ENCODE measurements around the gene IFNGR1. TPM values are rescaled to one million over a fixed set of nuclear protein-coding genes. Genes with fewer than 3 reads are reported as not detected.

The IFNGR1 gene
- total and polyA plus RNA-seq, 2 experiments from 2014 or later = 22.8 to 23.2 TPM

DNA sequence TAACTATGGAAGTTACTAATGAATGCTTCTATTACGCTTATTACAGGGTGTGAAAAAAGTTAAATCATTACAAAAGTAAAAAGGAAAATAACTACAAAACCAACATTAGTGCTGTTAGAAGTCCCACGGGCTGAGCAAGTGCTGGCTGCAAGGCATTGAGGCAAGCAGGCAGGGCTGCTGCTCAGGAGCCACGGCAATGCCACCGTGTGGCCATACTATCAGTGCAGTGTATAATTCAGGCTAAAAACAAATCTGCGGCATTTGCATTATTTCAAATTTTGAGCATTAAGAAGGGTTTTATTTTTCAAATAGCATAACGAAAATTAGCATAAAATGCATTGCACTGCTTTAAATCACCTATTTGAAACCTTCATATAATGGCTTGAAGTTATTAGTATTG is 17.1 kb downstream of the IFNGR1 start (continued):
- TF ChIP-seq, protein P1, sequence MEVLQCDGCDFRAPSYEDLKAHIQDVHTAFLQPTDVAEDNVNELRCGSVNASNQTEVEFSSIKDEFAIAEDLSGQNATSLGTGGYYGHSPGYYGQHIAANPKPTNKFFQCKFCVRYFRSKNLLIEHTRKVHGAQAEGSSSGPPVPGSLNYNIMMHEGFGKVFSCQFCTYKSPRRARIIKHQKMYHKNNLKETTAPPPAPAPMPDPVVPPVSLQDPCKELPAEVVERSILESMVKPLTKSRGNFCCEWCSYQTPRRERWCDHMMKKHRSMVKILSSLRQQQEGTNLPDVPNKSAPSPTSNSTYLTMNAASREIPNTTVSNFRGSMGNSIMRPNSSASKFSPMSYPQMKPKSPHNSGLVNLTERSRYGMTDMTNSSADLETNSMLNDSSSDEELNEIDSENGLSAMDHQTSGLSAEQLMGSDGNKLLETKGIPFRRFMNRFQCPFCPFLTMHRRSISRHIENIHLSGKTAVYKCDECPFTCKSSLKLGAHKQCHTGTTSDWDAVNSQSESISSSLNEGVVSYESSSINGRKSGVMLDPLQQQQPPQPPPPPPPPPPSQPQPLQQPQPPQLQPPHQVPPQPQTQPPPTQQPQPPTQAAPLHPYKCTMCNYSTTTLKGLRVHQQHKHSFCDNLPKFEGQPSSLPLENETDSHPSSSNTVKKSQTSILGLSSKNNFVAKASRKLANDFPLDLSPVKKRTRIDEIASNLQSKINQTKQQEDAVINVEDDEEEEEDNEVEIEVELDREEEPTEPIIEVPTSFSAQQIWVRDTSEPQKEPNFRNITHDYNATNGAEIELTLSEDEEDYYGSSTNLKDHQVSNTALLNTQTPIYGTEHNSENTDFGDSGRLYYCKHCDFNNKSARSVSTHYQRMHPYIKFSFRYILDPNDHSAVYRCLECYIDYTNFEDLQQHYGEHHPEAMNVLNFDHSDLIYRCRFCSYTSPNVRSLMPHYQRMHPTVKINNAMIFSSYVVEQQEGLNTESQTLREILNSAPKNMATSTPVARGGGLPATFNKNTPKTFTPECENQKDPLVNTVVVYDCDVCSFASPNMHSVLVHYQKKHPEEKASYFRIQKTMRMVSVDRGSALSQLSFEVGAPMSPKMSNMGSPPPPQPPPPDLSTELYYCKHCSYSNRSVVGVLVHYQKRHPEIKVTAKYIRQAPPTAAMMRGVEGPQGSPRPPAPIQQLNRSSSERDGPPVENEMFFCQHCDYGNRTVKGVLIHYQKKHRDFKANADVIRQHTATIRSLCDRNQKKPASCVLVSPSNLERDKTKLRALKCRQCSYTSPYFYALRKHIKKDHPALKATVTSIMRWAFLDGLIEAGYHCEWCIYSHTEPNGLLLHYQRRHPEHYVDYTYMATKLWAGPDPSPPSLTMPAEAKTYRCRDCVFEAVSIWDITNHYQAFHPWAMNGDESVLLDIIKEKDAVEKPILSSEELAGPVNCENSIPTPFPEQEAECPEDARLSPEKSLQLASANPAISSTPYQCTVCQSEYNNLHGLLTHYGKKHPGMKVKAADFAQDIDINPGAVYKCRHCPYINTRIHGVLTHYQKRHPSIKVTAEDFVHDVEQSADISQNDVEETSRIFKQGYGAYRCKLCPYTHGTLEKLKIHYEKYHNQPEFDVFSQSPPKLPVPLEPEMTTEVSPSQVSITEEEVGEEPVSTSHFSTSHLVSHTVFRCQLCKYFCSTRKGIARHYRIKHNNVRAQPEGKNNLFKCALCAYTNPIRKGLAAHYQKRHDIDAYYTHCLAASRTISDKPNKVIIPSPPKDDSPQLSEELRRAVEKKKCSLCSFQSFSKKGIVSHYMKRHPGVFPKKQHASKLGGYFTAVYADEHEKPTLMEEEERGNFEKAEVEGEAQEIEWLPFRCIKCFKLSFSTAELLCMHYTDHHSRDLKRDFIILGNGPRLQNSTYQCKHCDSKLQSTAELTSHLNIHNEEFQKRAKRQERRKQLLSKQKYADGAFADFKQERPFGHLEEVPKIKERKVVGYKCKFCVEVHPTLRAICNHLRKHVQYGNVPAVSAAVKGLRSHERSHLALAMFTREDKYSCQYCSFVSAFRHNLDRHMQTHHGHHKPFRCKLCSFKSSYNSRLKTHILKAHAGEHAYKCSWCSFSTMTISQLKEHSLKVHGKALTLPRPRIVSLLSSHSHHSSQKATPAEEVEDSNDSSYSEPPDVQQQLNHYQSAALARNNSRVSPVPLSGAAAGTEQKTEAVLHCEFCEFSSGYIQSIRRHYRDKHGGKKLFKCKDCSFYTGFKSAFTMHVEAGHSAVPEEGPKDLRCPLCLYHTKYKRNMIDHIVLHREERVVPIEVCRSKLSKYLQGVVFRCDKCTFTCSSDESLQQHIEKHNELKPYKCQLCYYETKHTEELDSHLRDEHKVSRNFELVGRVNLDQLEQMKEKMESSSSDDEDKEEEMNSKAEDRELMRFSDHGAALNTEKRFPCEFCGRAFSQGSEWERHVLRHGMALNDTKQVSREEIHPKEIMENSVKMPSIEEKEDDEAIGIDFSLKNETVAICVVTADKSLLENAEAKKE (CRISPR knock-in tag; IDR thresholded peaks at IDR 0.05) = no peak
- TF ChIP-seq, protein P2, sequence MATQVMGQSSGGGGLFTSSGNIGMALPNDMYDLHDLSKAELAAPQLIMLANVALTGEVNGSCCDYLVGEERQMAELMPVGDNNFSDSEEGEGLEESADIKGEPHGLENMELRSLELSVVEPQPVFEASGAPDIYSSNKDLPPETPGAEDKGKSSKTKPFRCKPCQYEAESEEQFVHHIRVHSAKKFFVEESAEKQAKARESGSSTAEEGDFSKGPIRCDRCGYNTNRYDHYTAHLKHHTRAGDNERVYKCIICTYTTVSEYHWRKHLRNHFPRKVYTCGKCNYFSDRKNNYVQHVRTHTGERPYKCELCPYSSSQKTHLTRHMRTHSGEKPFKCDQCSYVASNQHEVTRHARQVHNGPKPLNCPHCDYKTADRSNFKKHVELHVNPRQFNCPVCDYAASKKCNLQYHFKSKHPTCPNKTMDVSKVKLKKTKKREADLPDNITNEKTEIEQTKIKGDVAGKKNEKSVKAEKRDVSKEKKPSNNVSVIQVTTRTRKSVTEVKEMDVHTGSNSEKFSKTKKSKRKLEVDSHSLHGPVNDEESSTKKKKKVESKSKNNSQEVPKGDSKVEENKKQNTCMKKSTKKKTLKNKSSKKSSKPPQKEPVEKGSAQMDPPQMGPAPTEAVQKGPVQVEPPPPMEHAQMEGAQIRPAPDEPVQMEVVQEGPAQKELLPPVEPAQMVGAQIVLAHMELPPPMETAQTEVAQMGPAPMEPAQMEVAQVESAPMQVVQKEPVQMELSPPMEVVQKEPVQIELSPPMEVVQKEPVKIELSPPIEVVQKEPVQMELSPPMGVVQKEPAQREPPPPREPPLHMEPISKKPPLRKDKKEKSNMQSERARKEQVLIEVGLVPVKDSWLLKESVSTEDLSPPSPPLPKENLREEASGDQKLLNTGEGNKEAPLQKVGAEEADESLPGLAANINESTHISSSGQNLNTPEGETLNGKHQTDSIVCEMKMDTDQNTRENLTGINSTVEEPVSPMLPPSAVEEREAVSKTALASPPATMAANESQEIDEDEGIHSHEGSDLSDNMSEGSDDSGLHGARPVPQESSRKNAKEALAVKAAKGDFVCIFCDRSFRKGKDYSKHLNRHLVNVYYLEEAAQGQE (IDR thresholded peaks at IDR 0.05; ENCODE audit: unreplicated experiment) = no peak

DNA sequence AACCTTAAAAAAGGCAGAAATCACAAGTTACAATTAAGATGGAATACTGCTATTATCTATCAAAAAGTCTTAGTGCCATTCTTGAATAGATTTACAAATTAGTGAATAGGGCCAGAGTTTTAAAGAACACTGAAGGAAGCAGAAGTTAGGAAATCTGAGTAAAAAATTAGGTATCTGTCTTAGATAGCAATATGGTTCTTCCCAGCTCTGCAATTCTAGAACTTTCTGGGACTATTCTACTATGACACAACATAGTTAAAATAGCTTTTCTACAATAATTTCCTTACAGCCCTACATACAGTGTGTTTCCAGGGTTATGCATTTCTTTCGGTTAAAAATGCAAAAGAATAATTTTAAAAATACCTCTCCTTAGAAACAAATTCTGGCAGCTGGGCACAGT is 18.2 kb downstream of the IFNGR1 start:
- Histone ChIP-seq H3K4me2 (no peak overlapping the region), H3K36me3 (ENCODE audit: insufficient read depth) (peaks cover 39% of the 10 kb centered on the region), H3K4me1 (ENCODE audit: insufficient read depth) (no peaks in the 10 kb centered on the region), H3K27ac (ENCODE audit: low read depth) (no peak overlapping the region), H3K9me2 (ENCODE audit: insufficient read depth) (no peaks in the 10 kb centered on the region), H3K27me3 (ENCODE audit: insufficient read depth) (no peaks in the 10 kb centered on the region), H3F3A (replicated peaks; ENCODE audit: low read depth) (no peaks in the 10 kb centered on the region), H3K4me3 (no peak overlapping the region), H4K20me1 (replicated peaks; ENCODE audit: insufficient read depth) (no peaks in the 10 kb centered on the region), H2AFZ (no peak overlapping the region), H3K79me2 (replicated peaks; ENCODE audit: insufficient read depth) (no peaks in the 10 kb centered on the region)
- Mint-ChIP-seq H3K4me1 (no peaks in the 10 kb centered on the region), H3K27me3 (ENCODE audit: insufficient read depth, low read depth, poor library complexity) (no peaks in the 10 kb centered on the region), H3K27ac (no peak overlapping the region), H3K9me3 (peaks cover 3% of the 10 kb centered on the region; the same call in 1 of the 3 replicates), H3K36me3 (ENCODE audit: low read depth) (peaks cover 71% of the 10 kb centered on the region), H3K4me3 (no peak overlapping the region)
- ATAC-seq (no peak), DNase-seq (ENCODE audit: low spot score) (no peak)
- TF ChIP-seq, protein P3, sequence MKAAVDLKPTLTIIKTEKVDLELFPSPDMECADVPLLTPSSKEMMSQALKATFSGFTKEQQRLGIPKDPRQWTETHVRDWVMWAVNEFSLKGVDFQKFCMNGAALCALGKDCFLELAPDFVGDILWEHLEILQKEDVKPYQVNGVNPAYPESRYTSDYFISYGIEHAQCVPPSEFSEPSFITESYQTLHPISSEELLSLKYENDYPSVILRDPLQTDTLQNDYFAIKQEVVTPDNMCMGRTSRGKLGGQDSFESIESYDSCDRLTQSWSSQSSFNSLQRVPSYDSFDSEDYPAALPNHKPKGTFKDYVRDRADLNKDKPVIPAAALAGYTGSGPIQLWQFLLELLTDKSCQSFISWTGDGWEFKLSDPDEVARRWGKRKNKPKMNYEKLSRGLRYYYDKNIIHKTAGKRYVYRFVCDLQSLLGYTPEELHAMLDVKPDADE (IDR thresholded peaks at IDR 0.05) = no peak
- TF ChIP-seq JUNB (IDR thresholded peaks at IDR 0.05; ENCODE audit: unreplicated experiment) (no peak), ZNF114 (CRISPR knock-in tag; IDR thresholded peaks at IDR 0.05) (no peak)
